HepG2 (cell line): ENCODE measurements around the gene IPO5. TPM values are rescaled to one million over a fixed set of nuclear protein-coding genes. Genes with fewer than 3 reads are reported as not detected.
A peak's percentile ranks its signal among the peaks of the same experiment; 100 is the strongest.

Source experiments
- DMAP1 ChIP-seq: IDR thresholded peaks from 2 replicates; pipeline ENCODE4 v1.6.1; 2016
- ERF ChIP-seq: IDR thresholded peaks from 2 replicates; pipeline ENCODE4 v1.6.1; 2018; ENCODE audit warnings: missing biosample characterization, missing genetic modification reagents
- HMG20B ChIP-seq: conservative IDR thresholded peaks from 2 replicates; pipeline ENCODE4 v1.6.1; 2016; ENCODE audit warnings: missing genetic modification reagents, missing compliant biosample characterization
- KLF6 ChIP-seq: IDR thresholded peaks from 2 replicates; pipeline ENCODE4 v1.8.0; 2016; ENCODE audit warnings: missing biosample characterization, missing genetic modification reagents
- POLR2A ChIP-seq, 2 experiments: IDR thresholded peaks; 2 replicates each; pipeline ENCODE4 v1.6.1; 2011; ENCODE audit warnings: low read depth in 2 of 2, low read length in 2 of 2, mild to moderate bottlenecking in 1 of 2, moderate library complexity in 1 of 2; ENCODE audit not compliant: insufficient read depth in 1 of 2
- RARA ChIP-seq: IDR thresholded peaks from 2 replicates; pipeline ENCODE4 v1.6.1; 2016; ENCODE audit warnings: missing genetic modification reagents, missing compliant biosample characterization
- RARG ChIP-seq: sonication (generic); formaldehyde crosslinking; IDR thresholded peaks from 2 replicates; pipeline ENCODE4 v1.4.0; 2020; ENCODE audit warnings: low read depth, mild to moderate bottlenecking, missing genetic modification reagents
- TAF1 ChIP-seq: sonication (generic); formaldehyde crosslinking; IDR thresholded peaks from 2 replicates; pipeline ENCODE4 v1.4.0; 2020; ENCODE audit warnings: missing genetic modification reagents
- TBX3 ChIP-seq: fragments of 450-650 bp; IDR thresholded peaks from 2 replicates; pipeline ENCODE4 v1.6.1; 2017; ENCODE audit warnings: antibody characterized with exemption, mild to moderate bottlenecking, inconsistent platforms, borderline replicate concordance
- ZNF407 ChIP-seq: sonication (generic); formaldehyde crosslinking; IDR thresholded peaks from one replicate; pipeline ENCODE4 v1.5.1; 2020; ENCODE audit warnings: mild to moderate bottlenecking, missing genetic modification reagents; ENCODE audit errors: not compliant biosample characterization
- ZNF605 ChIP-seq: sonication (generic); formaldehyde crosslinking; IDR thresholded peaks from 2 replicates; pipeline ENCODE4 v1.8.0; 2022; ENCODE audit warnings: mild to moderate bottlenecking, missing genetic modification reagents
- ZNF777 ChIP-seq: sonication (generic); formaldehyde crosslinking; IDR thresholded peaks from 2 replicates; pipeline ENCODE4 v1.4.0; 2020; ENCODE audit warnings: missing genetic modification reagents
- ZNF792 ChIP-seq: IDR thresholded peaks from 2 replicates; pipeline ENCODE4 v1.6.1; 2016
- ZNF83 ChIP-seq: sonication (generic); formaldehyde crosslinking; IDR thresholded peaks from 2 replicates; pipeline ENCODE4 v1.4.0; 2020; ENCODE audit warnings: missing genetic modification reagents, mild to moderate bottlenecking, borderline replicate concordance
- polyA plus RNA-seq, 8 experiments: library from polyadenylated mRNA; depleted of rRNA in 3 of 8; stranded (reverse) in 7 of 8; unstranded in 1 of 8; fragments of >200 nt; fragmentation: Illumina TruSeq in 4 of 8; extraction: Trizol in 4 of 8; gene quantifications; 2 replicates each; pipeline versions ENCODE4 v1.2.1 to v1.2.3, GENCODE V29; 2011 to 2016; ENCODE audit warnings: low read depth in 4 of 8, missing spikeins in 1 of 8, mixed read lengths in 1 of 8; ENCODE audit not compliant: insufficient read depth in 1 of 8
- total RNA-seq, 5 experiments: library from RNA; depleted of rRNA; stranded (reverse); fragments of >200 nt; fragmentation: Illumina TruSeq; extraction: Trizol; gene quantifications; 2 replicates each; pipeline ENCODE4 v1.2.3, GENCODE V29; 2016; ENCODE audit warnings: low read depth in 1 of 5
- TF ChIP-seq, protein P1 (sequence below): sonication (generic); formaldehyde crosslinking; IDR thresholded peaks from 2 replicates; pipeline ENCODE4 v1.4.0; 2020; ENCODE audit warnings: missing genetic modification reagents

The IPO5 gene
- total and polyA plus RNA-seq, 2 of the 13 experiments (the other 11 are each of a cell fraction or from before 2014, with no cell fraction given), result 155 to 242 TPM

DNA sequence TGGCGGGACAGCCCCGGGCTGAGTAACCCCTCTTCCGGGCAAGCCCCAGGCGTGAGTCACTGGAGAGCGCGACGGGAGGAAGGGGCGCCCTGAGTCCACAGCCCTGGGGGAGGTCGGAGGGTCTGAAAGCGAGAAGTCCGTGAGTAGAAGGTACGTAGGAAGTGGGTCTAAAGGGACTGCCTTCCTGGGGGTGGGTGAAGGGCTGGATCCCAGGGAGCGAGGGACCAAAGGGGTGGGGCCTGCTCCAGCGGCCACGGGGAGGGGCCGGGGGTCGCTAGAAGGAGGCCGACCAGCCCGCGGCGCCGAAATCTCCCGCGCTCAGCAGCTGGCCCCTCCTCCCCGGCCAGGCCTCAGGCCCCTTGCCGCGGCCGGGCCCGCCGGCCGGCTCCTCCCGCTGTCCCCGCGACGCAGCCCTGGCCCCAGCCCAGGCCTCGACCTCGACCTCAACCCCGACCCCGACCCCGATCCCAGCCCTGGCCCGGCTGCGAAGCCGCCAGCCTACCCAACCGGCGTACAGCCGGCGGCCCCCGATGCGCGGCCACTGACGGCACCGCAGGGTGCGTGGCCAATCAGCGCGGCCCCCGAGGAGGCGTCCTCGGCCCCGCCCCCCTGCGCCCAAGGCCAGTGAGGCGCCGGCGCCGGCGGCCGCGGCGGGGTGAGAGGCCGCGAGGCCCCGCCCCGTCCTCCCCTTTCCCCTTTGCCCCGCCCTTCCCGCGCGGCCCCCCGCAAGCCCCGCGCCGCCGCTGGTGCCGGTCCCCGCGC lies 22.6 kb downstream of the IPO5 start (continued):
- TF ChIP-seq KLF6 (CRISPR knock-in tag) (0 out of 2 replicates have a peak, but pooled peaks have one; percentile 47), ZNF83 (CRISPR knock-in tag) (no peak), ZNF777 (CRISPR knock-in tag) (peak; percentile 74), TAF1 (CRISPR knock-in tag) (peak; percentile 52; the same call in 1 of the 2 replicates), RARG (CRISPR knock-in tag) (no peak), ZNF407 (CRISPR knock-in tag) (no peak), ERF (CRISPR knock-in tag) (peak; percentile 58), POLR2A (IDR thresholded peaks at IDR 0.05; ENCODE audit: insufficient read depth in 1 of 2, low read depth in 2 of 2, low read length in 2 of 2) (peak; percentile 66 to 79; a peak in 3 of 4 replicates), ZNF605 (CRISPR knock-in tag) (0 out of 2 replicates have a peak, but pooled peaks have one; percentile 29), HMG20B (CRISPR knock-in tag) (no peak), DMAP1 (CRISPR knock-in tag) (0 out of 2 replicates have a peak, but pooled peaks have one; percentile 20), RARA (CRISPR knock-in tag) (peak; percentile 81), ZNF792 (CRISPR knock-in tag) (0 out of 2 replicates have a peak, but pooled peaks have one; percentile 11), TBX3 (no peak)
- TF ChIP-seq, protein P1, sequence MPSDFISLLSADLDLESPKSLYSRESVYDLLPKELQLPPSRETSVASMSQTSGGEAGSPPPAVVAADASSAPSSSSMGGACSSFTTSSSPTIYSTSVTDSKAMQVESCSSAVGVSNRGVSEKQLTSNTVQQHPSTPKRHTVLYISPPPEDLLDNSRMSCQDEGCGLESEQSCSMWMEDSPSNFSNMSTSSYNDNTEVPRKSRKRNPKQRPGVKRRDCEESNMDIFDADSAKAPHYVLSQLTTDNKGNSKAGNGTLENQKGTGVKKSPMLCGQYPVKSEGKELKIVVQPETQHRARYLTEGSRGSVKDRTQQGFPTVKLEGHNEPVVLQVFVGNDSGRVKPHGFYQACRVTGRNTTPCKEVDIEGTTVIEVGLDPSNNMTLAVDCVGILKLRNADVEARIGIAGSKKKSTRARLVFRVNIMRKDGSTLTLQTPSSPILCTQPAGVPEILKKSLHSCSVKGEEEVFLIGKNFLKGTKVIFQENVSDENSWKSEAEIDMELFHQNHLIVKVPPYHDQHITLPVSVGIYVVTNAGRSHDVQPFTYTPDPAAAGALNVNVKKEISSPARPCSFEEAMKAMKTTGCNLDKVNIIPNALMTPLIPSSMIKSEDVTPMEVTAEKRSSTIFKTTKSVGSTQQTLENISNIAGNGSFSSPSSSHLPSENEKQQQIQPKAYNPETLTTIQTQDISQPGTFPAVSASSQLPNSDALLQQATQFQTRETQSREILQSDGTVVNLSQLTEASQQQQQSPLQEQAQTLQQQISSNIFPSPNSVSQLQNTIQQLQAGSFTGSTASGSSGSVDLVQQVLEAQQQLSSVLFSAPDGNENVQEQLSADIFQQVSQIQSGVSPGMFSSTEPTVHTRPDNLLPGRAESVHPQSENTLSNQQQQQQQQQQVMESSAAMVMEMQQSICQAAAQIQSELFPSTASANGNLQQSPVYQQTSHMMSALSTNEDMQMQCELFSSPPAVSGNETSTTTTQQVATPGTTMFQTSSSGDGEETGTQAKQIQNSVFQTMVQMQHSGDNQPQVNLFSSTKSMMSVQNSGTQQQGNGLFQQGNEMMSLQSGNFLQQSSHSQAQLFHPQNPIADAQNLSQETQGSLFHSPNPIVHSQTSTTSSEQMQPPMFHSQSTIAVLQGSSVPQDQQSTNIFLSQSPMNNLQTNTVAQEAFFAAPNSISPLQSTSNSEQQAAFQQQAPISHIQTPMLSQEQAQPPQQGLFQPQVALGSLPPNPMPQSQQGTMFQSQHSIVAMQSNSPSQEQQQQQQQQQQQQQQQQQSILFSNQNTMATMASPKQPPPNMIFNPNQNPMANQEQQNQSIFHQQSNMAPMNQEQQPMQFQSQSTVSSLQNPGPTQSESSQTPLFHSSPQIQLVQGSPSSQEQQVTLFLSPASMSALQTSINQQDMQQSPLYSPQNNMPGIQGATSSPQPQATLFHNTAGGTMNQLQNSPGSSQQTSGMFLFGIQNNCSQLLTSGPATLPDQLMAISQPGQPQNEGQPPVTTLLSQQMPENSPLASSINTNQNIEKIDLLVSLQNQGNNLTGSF (CRISPR knock-in tag), result peak; percentile 76; the same call in 1 of the 2 replicates
